GM12891 (cell line): ENCODE data around the gene DIS3L2.

Experiments used
- PAX5 ChIP-seq: IDR thresholded peaks from 2 replicates; pipeline ENCODE4 v1.6.1; 2011; ENCODE audit warnings: low read length, moderate library complexity, mild to moderate bottlenecking; ENCODE audit not compliant: insufficient read depth, severe bottlenecking
- POLR2A ChIP-seq: IDR thresholded peaks from 2 replicates; pipeline ENCODE4 v1.6.1; 2011; ENCODE audit warnings: low read depth, low read length, control low read depth
- POLR2AphosphoS5 ChIP-seq: IDR thresholded peaks from 2 replicates; pipeline ENCODE4 v1.6.1; 2011; ENCODE audit warnings: low read depth, low read length, control low read depth
- TAF1 ChIP-seq: IDR thresholded peaks from 2 replicates; pipeline ENCODE4 v1.6.1; 2011; ENCODE audit warnings: low read depth, low read length, control low read depth

DNA sequence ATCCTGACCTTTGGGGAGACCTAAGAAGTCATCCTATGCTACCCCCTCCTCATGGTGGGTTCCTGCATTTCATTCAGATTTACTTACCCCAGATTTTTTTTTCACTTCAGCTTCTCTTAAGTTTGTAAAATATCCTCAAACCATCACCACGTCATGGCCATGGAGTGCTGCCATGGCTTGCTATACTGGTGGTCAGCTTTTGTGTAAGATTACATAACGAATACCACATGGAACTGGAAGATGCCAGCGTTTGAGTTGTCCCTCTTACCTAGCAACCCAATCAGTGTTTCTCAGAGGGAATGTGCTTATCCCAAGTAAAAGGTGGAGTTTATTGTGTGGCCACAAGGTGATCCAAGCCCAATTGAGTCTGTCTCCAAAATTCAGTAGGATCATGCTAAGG is 268.4 kb downstream of the DIS3L2 start:
- TF ChIP-seq POLR2A (no peak), TAF1 (no peak), POLR2AphosphoS5 (no peak), PAX5 (no peak)
